Measurements from ENCODE around the gene PTAR1.
"Not testable (repeated sequence)": the region's sequence is repeated elsewhere in the genome, so short reads cannot be mapped to it uniquely, and the experiment has no call there.

The PTAR1 gene

DNA sequence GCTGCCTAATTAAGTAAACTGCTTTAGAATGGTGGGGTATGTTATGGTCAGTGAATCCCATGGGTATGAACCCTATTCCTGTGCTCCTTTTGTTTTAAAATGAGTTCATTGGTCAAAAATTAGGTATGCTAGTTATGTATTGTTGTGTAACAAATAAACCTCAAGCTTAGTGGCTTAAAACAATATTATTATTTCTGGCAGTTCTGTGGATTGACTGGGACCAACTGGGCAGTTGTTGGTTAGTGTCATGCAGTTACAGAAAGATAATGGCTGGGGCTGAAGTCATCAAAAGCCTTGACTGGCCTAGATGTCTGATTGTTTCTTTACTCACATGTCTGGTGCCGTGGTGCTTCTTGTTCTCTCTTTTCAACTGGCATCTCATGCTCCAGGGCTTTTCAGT, 8.9 kb upstream of the PTAR1 start:
- Histone ChIP-seq H3K9ac (ENCODE audit: low read length) (no peak overlapping the region), H3K4me3 (ENCODE audit: low read length) (no peak overlapping the region), H3K27ac (ENCODE audit: low read length) (no peak overlapping the region), H3K4me1 (ENCODE audit: low read length) (no peaks in the 10 kb centered on the region), H3K79me2 (ENCODE audit: low read length) (no peaks in the 10 kb centered on the region), H3K36me3 (replicated peaks; ENCODE audit: insufficient read depth, low read length) (no peaks in the 10 kb centered on the region), H3K27me3 (replicated peaks; ENCODE audit: insufficient read depth, low read length) (no peaks in the 10 kb centered on the region), H4K20me1 (ENCODE audit: insufficient read depth, low read length) (no peaks in the 10 kb centered on the region), H3K4me2 (ENCODE audit: low read depth, low read length) (no peak overlapping the region), H3F3A (ENCODE audit: insufficient read depth, low read length) (no peaks in the 10 kb centered on the region), H3K9me2 (replicated peaks; ENCODE audit: insufficient read depth, low read length) (no peaks in the 10 kb centered on the region), H3K9me3 (replicated peaks; ENCODE audit: insufficient read depth, low read length) (no peaks in the 10 kb centered on the region), H2AFZ (ENCODE audit: low read length) (no peak overlapping the region)
- no peak for DNase-seq
- TF ChIP-seq EZH2 (optimal IDR thresholded peaks at IDR 0.05; ENCODE audit: low read depth, low read length) (no peak), EZH2phosphoT487 (IDR thresholded peaks at IDR 0.05; ENCODE audit: low read length) (no peak)
- TF ChIP-seq, protein P1, sequence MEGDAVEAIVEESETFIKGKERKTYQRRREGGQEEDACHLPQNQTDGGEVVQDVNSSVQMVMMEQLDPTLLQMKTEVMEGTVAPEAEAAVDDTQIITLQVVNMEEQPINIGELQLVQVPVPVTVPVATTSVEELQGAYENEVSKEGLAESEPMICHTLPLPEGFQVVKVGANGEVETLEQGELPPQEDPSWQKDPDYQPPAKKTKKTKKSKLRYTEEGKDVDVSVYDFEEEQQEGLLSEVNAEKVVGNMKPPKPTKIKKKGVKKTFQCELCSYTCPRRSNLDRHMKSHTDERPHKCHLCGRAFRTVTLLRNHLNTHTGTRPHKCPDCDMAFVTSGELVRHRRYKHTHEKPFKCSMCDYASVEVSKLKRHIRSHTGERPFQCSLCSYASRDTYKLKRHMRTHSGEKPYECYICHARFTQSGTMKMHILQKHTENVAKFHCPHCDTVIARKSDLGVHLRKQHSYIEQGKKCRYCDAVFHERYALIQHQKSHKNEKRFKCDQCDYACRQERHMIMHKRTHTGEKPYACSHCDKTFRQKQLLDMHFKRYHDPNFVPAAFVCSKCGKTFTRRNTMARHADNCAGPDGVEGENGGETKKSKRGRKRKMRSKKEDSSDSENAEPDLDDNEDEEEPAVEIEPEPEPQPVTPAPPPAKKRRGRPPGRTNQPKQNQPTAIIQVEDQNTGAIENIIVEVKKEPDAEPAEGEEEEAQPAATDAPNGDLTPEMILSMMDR (IDR thresholded peaks at IDR 0.05; ENCODE audit: low read length) = no peak

DNA sequence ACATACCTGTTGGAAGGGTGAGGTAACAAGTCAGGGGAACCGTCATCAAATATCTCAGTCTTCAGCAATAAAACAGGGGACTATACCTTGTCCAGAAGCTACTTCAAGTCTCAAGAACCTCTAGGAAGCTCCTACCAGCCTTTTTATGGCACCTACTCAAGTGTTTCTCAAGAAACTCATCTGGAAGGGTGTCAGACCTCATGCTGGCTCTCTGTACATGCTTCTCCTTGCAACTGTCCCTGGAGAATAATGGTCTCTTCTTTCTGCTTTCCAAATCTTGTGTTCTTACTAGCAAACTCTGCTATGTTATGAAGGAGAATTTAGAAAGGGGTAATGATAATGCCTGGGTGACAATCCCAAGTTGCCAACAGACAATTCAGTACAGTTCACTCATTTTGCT, 8.3 kb upstream of the PTAR1 start:
- Histone ChIP-seq H3K27ac (ENCODE audit: low read length) (no peak overlapping the region), H3K9me2 (replicated peaks; ENCODE audit: insufficient read depth, low read length) (no peaks in the 10 kb centered on the region), H4K20me1 (ENCODE audit: insufficient read depth, low read length) (no peaks in the 10 kb centered on the region), H2AFZ (ENCODE audit: low read length) (no peak overlapping the region), H3K79me2 (ENCODE audit: low read length) (no peaks in the 10 kb centered on the region), H3K27me3 (replicated peaks; ENCODE audit: insufficient read depth, low read length) (no peaks in the 10 kb centered on the region), H3K4me2 (ENCODE audit: low read depth, low read length) (no peak overlapping the region), H3K4me3 (ENCODE audit: low read length) (no peak overlapping the region), H3F3A (ENCODE audit: insufficient read depth, low read length) (no peaks in the 10 kb centered on the region), H3K9me3 (replicated peaks; ENCODE audit: insufficient read depth, low read length) (no peaks in the 10 kb centered on the region), H3K36me3 (replicated peaks; ENCODE audit: insufficient read depth, low read length) (no peaks in the 10 kb centered on the region), H3K9ac (ENCODE audit: low read length) (no peak overlapping the region), H3K4me1 (ENCODE audit: low read length) (no peaks in the 10 kb centered on the region)
- DNase-seq = no peak
- TF ChIP-seq, protein P1 (IDR thresholded peaks at IDR 0.05; ENCODE audit: low read length) = no peak
- TF ChIP-seq EZH2phosphoT487 (IDR thresholded peaks at IDR 0.05; ENCODE audit: low read length) (no peak), EZH2 (optimal IDR thresholded peaks at IDR 0.05; ENCODE audit: low read depth, low read length) (no peak)

DNA sequence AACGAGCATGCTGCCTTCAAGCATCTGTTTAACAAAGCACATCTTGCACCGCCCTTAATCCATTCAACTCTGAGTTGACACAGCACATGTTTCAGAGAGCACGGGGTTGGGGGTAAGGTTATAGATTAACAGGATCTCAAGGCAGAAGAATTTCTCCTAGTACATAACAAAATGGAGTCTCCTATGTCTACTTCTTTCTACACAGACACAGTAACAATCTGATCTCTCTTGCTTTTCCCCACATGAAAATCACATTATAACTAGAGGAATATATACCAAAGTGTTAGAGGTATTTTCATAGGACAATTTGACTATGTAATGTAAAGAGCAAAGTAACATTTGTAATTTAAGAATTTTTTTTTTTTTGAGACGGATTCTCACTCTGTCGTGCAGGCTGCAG, 4.1 kb upstream of the PTAR1 start:
- peaks cover 14% of the 10 kb centered on the region; the same call in 1 of the 2 replicates for H3F3A ChIP-seq (ENCODE audit: insufficient read depth, low read length)
- H3K9ac ChIP-seq (ENCODE audit: low read length); H4K20me1 ChIP-seq (ENCODE audit: insufficient read depth, low read length); H3K9me3 ChIP-seq (replicated peaks; ENCODE audit: insufficient read depth, low read length); H3K4me2 ChIP-seq (ENCODE audit: low read depth, low read length); H3K79me2 ChIP-seq (ENCODE audit: low read length); H3K27me3 ChIP-seq (replicated peaks; ENCODE audit: insufficient read depth, low read length); DNase-seq; H3K4me1 ChIP-seq (ENCODE audit: low read length); H3K27ac ChIP-seq (ENCODE audit: low read length); H3K4me3 ChIP-seq (ENCODE audit: low read length); H3K36me3 ChIP-seq (replicated peaks; ENCODE audit: insufficient read depth, low read length); H2AFZ ChIP-seq (ENCODE audit: low read length); H3K9me2 ChIP-seq (replicated peaks; ENCODE audit: insufficient read depth, low read length): not testable (repeated sequence)

DNA sequence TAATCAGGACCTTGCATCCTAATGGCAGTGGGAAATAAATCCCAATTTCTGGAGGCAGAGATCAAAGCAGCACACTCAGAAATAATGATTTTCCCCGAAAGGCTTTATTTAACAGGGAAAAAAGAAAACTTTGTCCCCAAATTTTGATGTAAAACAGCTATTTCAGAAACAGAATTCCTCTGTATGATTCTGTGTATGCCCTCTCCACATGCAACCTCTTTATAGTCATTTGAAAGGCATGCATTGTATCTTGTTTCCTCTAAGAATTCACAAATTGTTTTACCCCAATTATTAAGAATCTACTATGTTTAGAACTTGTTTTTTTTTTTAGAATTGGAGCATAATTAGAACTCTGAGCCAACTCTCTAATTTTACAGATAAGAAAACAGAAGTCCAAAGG, 2.7 kb upstream of the PTAR1 start:
- DNase-seq = no peak
- H3K27me3 ChIP-seq (replicated peaks; ENCODE audit: insufficient read depth, low read length) = no peaks in the 10 kb centered on the region
- H4K20me1 ChIP-seq (ENCODE audit: insufficient read depth, low read length) = no peaks in the 10 kb centered on the region
- no peak overlapping the region for H2AFZ ChIP-seq (ENCODE audit: low read length)
- no peak overlapping the region for H3K9ac ChIP-seq (ENCODE audit: low read length)
- TF ChIP-seq EZH2 (optimal IDR thresholded peaks at IDR 0.05; ENCODE audit: low read depth, low read length) = no peak
- TF ChIP-seq, protein P1 (IDR thresholded peaks at IDR 0.05; ENCODE audit: low read length) = no peak
- no peak for TF ChIP-seq EZH2phosphoT487 (IDR thresholded peaks at IDR 0.05; ENCODE audit: low read length)
- H3K4me1 ChIP-seq (ENCODE audit: low read length) = peaks cover 8% of the 10 kb centered on the region; the same call in 1 of the 2 replicates
- no peak overlapping the region for H3K4me2 ChIP-seq (ENCODE audit: low read depth, low read length)
- no peaks in the 10 kb centered on the region for H3K36me3 ChIP-seq (replicated peaks; ENCODE audit: insufficient read depth, low read length)
- peaks cover 14% of the 10 kb centered on the region; the same call in 1 of the 2 replicates for H3F3A ChIP-seq (ENCODE audit: insufficient read depth, low read length)
- H3K79me2 ChIP-seq (ENCODE audit: low read length) = peaks cover 18% of the 10 kb centered on the region
- H3K9me2 ChIP-seq (replicated peaks; ENCODE audit: insufficient read depth, low read length) = no peaks in the 10 kb centered on the region
- no peaks in the 10 kb centered on the region for H3K9me3 ChIP-seq (replicated peaks; ENCODE audit: insufficient read depth, low read length)
- no peak overlapping the region for H3K4me3 ChIP-seq (ENCODE audit: low read length)
- H3K27ac ChIP-seq (ENCODE audit: low read length) = no peak overlapping the region

All from MM.1S (cell line).